Posterior cingulate gyrus (tissue), 11 donors: ENCODE measurements around the gene OR2AE1.
A peak's percentile ranks its signal among the peaks of the same experiment; 100 is the strongest.
"Not testable (repeated sequence)": the region's sequence is repeated elsewhere in the genome, so short reads cannot be mapped to it uniquely, and the experiment has no call there.

Experiments used
- DNase-seq, 10 donors: peaks; one replicate each; pipeline versions ENCODE4 v3.0.0 to v3.0.0-alpha.2; 2020 to 2021; ENCODE audit warnings: mixed read lengths in 3 of 10
- intact Hi-C: fragments of 100-400 bp; cut with DNase I; formaldehyde crosslinking; loops from one replicate; pipeline ENCODE4 v1.15.1; 2023

Gene OR2AE1, protein sequence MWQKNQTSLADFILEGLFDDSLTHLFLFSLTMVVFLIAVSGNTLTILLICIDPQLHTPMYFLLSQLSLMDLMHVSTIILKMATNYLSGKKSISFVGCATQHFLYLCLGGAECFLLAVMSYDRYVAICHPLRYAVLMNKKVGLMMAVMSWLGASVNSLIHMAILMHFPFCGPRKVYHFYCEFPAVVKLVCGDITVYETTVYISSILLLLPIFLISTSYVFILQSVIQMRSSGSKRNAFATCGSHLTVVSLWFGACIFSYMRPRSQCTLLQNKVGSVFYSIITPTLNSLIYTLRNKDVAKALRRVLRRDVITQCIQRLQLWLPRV

DNA sequence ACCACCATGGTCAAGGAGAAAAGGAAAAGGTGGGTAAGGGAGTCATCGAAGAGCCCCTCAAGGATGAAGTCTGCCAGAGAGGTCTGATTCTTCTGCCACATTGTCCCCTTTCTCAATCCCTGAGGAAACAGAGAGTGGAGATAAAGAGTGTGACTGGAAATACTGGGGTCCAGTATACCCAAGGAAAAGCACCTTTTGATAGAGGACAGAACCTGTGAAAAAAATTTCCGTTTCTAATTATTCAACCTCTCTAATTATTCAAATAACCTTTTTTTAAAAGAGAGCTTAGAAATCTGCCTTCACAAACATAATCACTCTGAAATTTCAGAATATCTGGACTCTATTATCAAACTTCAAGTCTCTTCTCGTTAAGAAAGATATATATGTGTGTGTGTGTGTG is at the start of gene OR2AE1:
Gene OR2AE1 (minus strand): TSS at position 101 of the 400 bp plus-strand sequence. CDS start 0 bp downstream, at position 101.
- no peak for DNase-seq
- intact Hi-C loops: no loop called here

DNA sequence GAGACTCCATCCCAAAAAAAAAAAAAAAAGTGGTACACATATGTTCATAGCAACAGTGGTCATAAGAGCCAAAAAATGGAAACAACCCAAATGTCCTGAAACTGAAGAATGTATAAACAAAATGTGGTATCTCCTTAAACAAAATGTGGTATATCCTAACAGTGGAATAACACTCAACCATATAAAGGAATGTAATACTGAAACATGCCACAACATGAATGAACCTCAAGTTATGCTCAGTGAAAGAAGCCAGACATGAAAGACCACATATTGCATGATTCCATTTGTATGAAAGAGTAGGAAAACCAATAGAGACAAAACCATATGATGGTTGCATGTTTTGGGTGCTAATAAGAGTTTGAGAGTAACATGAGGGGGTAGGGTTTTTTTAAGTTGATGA is 49.5 kb upstream of the OR2AE1 start:
- intact Hi-C loops: no loop called here
- no peak for DNase-seq

DNA sequence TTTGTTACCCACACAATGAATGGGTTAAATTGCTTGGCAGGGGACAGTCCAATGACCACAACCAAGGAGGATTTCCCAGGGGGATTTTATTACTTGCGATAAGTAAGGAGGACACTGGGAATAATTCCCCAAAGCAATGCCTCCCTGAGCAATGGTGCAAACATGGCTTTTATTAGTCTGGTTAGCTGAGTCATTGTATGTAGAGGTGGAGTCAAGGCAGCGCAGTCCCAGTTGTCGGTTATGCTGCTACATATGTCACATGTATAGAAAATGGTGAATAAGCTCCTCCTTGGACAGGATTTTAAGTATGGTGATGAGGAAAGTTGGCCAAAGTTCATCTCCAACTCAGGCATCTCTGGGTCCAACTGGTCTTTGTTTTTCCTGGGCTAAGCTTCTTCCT is 46.4 kb upstream of the OR2AE1 start:
- DNase-seq: no peak
- intact Hi-C loops: no loop called here

DNA sequence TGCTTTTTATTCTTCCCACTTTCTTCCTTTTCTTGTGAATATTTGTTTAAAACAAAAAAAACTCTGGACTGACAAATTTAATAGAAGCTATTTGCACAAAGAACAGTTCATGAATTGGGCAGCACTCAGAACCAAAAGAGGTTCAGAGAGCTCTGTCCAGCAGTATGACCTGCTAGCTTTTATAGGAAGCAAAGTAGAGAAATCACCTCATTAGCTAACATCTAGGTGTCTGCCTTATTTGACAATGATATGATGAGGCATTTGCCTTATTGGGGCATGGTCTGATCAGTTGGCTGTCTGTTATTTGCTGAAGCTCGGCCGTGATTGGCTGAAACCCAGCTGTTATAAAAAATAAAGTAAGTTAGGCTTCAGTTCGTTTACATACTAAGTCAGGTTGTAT is 43.3 kb upstream of the OR2AE1 start:
- DNase-seq: no peak
- intact Hi-C loops: no loop called here

DNA sequence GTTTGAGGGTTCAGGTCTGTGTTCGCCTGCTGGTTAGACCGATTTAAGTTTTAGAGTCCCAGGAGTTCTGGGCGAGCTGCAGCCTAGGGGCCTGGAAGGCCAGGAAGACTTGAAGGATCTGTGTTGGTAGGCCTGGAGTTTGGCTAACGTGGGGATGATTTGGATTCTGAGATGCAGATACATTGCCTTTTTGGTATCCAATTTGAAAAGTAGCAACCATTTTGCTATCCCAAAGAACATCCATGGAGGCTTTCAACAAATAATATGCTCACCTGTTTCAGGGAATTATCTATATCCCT is 42.9 kb upstream of the OR2AE1 start:
- intact Hi-C loops: loop anchor here (10.0 kb wide), 1 partner anchor 135 kb away; no protein-coding TSS in a partner anchor
- no peak for DNase-seq

DNA sequence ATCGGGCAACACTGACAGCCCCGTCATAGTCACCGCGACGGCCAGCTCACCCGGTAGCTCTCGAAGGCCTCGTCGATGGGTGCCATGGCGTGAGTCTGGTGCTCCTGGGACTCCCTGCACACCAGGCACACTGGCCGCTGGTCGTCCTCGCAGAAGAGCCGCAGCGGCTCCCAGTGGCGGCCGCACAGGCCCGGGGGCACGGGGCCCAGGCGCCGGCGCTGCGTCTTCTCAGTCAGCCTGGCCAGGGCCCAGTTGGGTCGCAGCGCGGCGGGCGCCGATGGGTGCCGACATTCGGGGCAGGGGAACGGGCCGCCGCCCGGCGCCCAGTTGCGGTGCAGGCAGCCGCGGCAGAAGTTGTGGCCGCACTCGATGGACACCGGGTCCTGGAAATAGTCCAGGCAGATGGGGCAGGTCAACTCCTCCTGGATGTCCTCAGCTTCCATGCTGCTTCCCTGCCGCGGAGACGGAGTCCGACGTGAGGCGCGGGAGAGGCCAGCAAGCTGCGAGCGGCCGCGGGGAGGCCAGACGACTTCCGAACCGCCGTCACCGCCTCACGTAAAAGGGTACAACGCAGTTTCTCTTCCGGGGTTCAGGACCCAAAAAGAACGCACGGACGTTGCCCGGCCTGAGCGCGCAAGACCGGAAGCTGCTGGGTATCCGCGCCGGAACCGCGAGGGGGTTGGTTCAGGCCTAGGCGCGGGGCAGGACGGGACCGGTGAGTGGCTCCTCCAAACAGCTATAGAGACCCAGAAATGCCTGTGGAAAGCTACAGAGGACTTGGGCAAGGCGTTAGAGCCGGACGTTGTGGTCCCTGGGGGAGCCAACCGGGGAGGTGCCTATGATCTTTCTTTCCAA is 42.4 kb upstream of the OR2AE1 start, which contains the start of gene TRIM4:
Gene TRIM4 (minus strand): TSS at position 572 of the 855 bp plus-strand sequence. CDS start 129 bp downstream, at position 443.
- intact Hi-C loops: loop anchor here (10.0 kb wide), 1 partner anchor 136 kb away; no protein-coding TSS in a partner anchor
- DNase-seq: peak; percentile 85 to 99 (median 92)

DNA sequence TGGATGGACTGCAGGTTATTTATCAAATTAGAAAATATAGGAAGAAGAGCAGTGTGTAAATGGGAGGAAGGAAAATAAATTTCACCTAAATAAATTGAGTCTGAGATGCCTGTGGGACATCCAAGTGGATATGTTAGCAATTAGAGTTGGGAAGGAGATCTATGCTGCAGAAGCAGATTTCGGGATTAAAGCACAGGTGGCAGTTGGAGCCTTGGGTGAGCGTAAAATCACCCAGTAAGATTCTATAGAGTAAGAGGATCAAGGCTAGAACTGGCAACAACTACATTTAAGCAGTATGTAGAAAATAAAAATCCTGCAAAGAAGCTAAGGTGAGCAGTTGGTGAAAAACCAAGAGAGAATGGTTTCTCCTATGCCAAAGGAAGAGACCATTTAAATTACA is 34.1 kb upstream of the OR2AE1 start:
- intact Hi-C loops: loop anchor here (10.0 kb wide), 1 partner anchor 144 kb away; no protein-coding TSS in a partner anchor
- DNase-seq: no peak

DNA sequence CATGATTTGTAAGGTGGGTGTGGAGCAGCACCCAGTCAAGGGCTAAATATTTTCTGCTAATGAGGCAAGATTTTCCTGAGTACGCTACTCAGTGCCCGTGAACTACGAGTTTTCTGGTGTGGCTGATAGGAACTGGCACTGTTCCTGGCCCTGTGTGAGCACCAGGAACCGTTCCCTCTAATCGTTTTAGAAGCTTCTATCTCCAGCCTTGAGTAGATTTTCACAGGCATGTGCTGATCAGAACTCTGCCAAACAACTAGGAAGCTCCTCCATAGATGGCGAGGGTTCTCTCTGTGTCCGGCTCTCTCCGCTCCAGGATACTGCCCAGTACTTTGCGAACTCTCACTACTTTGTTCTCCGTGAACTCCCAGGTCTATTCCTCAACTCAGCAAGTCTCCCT is 24.7 kb upstream of the OR2AE1 start:
- DNase-seq: no peak
- intact Hi-C loops: no loop called here

DNA sequence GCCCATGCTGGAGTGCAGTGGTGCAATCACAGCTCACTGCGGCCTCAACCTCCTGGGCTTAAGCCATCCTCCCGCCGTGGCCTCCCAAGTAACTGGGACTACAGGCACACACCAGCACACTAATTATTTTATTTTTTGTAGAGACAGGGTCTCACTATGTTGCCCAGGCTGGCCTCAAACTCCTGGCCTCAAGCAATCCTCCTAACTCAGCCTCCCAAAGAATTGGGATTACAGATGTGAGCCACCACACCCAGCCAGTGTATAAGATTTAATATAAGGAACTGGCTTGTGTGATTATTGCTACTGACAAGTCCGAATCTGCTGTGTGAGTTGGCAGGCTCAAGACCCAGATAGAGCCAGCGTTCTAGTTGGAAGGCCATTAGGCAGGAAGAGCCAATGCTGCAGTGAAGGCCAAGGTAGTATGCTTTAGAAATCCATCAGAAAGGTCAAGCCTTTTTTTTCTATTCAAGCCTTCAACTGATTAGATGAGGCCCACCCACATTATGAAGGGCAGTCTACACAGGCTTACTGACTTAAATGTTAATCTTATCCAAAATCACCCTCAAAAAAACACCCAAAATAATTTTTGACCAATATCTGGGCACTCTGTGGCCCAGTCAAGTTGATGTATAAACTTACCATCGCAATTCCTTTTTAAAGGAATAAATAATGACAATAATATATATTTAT is 23.1 kb upstream of the OR2AE1 start:
- intact Hi-C loops: no loop called here

DNA sequence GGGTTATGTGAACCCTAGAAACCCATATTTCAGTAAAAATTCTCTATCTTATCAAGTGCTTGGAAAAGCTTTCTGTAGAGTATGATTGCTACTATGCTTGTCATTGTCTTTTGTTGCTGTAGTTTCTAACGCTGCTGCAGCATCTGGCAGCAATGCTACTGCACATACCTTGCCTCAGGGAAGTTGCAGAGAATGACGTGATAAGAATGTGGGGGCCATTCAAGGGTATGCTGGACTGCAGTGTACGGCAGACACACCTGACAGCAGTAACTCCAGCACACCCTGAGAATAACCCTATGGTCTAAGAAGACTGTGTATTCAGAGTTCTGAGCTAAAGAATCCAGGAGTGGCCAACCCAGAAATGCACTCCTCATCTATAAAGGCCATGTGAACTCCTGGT is 22.0 kb upstream of the OR2AE1 start:
- intact Hi-C loops: no loop called here
- DNase-seq: no peak

More for the DNA sequence above, 23.1 kb upstream of the OR2AE1 start:
- no peak for DNase-seq

DNA sequence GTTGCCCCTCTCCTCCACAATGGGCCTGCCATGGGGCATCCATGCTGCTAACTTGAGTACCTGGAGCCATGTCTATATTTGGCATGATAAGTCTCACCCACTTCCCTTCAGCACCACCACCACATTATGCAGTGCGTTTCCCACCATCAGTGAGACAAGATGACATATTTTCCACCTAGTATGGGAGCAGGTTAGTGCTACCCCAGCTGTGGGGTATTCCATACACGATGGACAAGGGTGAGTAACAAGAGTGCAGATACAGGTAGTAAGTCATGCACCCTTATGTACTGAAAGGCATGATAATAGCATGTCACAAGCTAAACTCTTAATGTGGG is 21.2 kb upstream of the OR2AE1 start:
- intact Hi-C loops: no loop called here
- no peak for DNase-seq

DNA sequence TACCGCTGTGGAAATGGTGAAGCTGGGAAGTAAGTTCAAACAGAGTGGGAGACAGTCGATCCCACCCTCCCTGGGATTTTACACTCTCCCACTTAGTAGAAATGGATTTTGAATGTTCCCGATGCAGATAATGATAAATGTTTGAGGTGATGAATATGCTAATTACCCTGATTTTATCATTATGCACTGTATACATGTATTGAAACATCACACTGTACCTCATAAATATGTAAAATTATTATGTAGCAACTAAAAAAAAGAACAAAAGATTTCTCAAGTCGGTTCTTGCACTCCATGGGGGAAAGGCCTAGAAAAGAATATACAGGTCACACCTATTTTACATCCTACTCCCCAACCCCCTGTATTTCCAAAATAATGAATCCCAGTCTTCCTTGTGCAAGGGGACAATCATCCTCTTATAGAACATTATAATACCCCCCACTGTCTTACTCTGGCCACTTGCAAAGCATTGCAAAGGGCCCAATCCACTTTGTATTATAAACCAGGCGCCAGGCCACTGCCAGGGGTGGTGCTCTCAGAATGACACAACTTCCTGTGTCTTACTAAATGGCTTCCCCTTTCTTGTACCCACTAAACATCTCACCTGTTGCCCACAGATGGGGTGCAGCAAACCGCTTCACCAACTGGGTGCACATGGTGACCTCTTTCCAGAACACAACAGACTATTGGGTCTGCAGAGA is 20.6 kb upstream of the OR2AE1 start:
- intact Hi-C loops: no loop called here
- DNase-seq: peak in 1 of 10 donors; percentile 76

DNA sequence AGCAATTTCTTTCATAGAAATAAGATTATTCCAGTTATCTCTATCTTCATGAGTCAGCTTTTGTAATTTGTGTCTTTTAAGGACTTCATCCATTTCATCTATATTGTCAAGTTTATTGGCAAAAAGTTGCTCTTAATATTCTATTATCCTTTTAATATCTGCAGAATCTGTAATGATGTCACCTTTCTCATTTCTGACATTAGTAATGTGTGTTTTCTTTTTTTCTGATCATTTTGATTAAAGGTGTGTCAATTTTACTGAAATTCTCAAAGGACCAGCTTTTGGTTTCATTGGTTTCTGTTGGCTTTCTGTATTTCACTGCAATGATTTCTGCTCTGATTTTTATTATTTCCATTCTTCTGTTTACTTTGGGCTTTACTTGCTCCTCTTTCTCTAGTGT is 17.9 kb upstream of the OR2AE1 start:
- intact Hi-C loops: no loop called here
- DNase-seq: no peak

DNA sequence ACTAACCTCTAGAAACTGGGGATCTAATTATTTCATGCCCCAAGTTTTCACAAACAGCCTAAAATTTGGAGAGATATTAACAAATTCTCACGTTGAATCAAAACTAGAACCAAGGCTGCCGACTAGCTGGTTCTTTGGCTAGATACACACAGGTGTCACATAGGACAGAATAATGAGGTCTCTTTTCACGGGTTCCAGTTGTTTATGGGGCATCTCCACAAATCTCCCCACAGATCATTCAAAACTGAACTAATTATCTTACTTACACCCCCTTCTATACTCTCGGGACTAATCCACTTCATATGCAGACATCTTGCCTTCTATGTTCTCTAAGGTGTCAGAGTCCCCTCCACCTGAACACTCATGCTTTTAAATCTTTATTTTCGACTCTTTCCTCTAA is 16.4 kb upstream of the OR2AE1 start:
- no peak for DNase-seq
- intact Hi-C loops: no loop called here

DNA sequence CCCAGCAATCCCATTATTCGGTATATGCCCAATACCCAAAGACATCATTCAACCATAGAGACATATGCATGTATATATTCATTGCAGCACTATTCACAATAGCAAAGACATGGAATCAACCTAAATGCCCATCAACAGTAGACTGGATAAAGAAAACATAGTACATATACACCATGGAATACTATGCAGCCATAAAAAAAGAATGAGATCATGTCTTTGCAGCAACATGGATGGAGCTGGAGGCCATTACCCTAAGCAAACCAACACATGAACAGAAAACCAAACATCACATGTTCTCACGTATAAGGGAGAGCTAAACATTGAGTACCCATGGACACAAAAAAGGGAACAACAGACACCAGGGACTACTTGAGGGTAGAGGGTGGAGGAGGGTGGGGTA is 13.5 kb upstream of the OR2AE1 start:
- intact Hi-C loops, DNase-seq: not testable (repeated sequence)

DNA sequence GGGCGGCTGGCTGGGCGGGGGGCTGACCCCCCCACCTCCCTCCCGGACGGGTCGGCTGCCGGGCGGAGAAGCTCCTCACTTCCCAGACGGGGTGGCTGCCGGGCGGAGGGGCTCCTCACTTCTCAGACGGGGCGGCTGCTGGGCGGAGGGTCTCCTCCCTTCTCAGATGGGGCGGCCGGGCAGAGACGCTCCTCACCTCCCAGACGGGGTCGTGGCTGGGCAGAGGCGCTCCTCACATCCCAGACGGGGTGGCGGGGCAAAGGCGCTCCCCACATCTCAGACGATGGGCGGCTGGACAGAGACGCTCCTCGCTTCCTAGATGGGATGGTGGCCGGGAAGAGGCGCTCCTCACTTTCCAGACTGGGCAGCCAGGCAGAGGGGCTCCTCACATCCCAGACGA is 11.5 kb upstream of the OR2AE1 start:
- intact Hi-C loops, DNase-seq: not testable (repeated sequence)

DNA sequence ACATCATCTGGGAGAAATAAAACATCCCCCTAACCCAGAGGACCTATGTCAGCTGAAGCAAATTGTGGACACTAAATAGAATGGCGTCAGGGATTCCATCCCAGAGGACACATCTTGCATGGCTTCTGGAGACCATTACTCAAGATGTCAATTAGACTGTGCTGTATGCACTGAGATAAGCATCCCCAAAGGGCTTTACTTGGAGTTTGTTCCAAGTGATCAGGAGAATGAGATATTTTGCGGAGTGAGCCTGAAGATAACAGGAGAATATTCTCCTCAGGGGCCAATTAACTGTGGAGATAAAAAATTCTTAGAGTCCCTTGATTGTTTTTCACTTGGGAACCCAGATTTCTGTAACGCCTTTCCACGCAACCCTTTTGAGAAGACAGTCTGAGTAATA is 4.5 kb upstream of the OR2AE1 start:
- no peak for DNase-seq
- intact Hi-C loops: no loop called here

DNA sequence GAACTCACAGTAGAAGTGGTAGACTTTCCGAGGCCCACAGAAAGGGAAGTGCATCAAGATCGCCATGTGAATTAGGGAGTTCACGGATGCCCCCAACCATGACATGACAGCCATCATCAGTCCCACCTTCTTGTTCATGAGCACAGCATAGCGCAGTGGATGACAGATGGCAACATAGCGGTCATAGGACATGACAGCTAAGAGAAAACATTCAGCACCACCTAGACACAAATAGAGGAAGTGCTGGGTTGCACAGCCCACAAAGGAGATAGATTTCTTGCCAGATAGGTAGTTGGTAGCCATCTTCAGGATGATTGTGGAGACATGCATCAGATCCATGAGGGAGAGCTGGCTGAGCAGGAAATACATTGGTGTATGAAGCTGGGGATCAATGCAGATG is 342 bp downstream of the OR2AE1 start:
- intact Hi-C loops: no loop called here
- no peak for DNase-seq

DNA sequence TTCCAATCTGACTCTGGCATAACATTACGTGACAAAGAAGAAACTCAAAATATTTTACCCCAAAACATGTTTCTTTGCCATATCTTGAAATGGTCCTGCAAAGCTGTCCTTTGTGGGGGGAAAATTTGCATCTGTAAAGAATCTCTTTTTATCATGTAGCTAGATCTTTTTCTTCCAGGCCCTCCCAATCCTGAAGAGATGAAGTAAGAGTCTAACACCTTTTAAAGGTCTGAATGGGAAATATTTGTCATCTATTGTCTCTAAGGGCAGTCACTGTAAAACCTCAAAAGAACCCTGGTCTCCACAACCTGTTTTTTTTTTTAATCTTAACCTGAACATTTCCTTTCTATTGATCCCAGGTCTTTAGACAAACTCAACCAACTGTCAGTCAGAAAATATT is 8.6 kb downstream of the OR2AE1 start:
- intact Hi-C loops: no loop called here
- DNase-seq: no peak

DNA sequence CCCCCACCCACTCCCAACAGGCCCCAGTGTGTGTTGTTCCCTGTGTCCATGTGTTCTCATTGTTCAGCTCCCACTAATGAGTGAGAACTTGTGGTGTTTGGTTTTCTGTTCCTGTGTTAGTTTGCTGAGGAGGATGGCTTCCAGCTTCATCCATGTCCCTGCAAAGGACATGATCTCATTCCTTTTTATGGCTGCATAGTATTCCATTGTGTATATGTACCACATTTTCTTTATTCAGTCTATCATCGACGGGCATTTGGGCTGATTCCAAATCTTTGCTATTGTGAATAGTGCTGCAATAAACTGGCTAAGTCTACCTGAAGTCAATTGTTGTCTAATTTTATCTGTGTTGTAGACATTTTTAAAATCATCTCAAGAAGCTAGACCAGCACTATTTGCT is 9.4 kb downstream of the OR2AE1 start:
- intact Hi-C loops, DNase-seq: not testable (repeated sequence)
